ENCODE data around the gene JOSD1. TPM values are rescaled to one million over a fixed set of nuclear protein-coding genes. Genes with fewer than 3 reads are reported as not detected.

Gene JOSD1
- total and polyA plus RNA-seq, 4 donors, result 3.4 to 20.6 (median 14.7) TPM

DNA sequence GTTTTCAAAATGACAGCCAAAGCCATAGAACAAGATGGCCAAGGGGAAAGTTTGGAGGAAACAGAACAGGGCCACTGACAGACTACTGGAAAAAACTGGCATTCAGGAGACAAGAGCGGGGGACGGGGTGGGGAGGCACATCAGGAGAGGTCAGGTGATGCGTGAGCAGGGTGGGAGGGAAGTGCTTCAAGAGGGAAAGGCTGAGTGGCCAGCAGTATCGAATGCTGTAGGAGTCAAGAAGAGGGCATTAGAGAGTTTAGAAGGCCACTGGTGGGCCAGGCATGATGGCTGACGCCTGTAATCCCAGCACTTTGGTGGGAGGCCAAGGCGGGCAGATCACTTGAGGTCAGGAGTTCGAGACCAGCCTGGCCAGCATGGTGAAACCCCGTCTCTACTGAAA lies 13.2 kb upstream of the JOSD1 start:
- no peaks in the 10 kb centered on the region for H3K27me3 ChIP-seq (ENCODE audit: control insufficient read depth in 4 of 4, insufficient read depth in 4 of 4, low read length in 3 of 4)
- H3K27ac ChIP-seq (ENCODE audit: low read depth in 1 of 2, low read length in 2 of 2), result no peak overlapping the region
- no peak for TF ChIP-seq FOXA1 (IDR thresholded peaks at IDR 0.05)
- no peak for TF ChIP-seq FOXA2 (IDR thresholded peaks at IDR 0.05)
- no peak for TF ChIP-seq EGR1 (IDR thresholded peaks at IDR 0.05; ENCODE audit: low read depth in 2 of 2)
- TF ChIP-seq, protein P1, sequence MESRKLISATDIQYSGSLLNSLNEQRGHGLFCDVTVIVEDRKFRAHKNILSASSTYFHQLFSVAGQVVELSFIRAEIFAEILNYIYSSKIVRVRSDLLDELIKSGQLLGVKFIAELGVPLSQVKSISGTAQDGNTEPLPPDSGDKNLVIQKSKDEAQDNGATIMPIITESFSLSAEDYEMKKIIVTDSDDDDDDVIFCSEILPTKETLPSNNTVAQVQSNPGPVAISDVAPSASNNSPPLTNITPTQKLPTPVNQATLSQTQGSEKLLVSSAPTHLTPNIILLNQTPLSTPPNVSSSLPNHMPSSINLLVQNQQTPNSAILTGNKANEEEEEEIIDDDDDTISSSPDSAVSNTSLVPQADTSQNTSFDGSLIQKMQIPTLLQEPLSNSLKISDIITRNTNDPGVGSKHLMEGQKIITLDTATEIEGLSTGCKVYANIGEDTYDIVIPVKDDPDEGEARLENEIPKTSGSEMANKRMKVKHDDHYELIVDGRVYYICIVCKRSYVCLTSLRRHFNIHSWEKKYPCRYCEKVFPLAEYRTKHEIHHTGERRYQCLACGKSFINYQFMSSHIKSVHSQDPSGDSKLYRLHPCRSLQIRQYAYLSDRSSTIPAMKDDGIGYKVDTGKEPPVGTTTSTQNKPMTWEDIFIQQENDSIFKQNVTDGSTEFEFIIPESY (IDR thresholded peaks at IDR 0.05), result no peak
- TF ChIP-seq YY1 (IDR thresholded peaks at IDR 0.05), result no peak
- TF ChIP-seq, protein P2, sequence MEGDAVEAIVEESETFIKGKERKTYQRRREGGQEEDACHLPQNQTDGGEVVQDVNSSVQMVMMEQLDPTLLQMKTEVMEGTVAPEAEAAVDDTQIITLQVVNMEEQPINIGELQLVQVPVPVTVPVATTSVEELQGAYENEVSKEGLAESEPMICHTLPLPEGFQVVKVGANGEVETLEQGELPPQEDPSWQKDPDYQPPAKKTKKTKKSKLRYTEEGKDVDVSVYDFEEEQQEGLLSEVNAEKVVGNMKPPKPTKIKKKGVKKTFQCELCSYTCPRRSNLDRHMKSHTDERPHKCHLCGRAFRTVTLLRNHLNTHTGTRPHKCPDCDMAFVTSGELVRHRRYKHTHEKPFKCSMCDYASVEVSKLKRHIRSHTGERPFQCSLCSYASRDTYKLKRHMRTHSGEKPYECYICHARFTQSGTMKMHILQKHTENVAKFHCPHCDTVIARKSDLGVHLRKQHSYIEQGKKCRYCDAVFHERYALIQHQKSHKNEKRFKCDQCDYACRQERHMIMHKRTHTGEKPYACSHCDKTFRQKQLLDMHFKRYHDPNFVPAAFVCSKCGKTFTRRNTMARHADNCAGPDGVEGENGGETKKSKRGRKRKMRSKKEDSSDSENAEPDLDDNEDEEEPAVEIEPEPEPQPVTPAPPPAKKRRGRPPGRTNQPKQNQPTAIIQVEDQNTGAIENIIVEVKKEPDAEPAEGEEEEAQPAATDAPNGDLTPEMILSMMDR (IDR thresholded peaks at IDR 0.05; ENCODE audit: low read depth, low read length, missing input control), result no peak
- TF ChIP-seq, protein P3, sequence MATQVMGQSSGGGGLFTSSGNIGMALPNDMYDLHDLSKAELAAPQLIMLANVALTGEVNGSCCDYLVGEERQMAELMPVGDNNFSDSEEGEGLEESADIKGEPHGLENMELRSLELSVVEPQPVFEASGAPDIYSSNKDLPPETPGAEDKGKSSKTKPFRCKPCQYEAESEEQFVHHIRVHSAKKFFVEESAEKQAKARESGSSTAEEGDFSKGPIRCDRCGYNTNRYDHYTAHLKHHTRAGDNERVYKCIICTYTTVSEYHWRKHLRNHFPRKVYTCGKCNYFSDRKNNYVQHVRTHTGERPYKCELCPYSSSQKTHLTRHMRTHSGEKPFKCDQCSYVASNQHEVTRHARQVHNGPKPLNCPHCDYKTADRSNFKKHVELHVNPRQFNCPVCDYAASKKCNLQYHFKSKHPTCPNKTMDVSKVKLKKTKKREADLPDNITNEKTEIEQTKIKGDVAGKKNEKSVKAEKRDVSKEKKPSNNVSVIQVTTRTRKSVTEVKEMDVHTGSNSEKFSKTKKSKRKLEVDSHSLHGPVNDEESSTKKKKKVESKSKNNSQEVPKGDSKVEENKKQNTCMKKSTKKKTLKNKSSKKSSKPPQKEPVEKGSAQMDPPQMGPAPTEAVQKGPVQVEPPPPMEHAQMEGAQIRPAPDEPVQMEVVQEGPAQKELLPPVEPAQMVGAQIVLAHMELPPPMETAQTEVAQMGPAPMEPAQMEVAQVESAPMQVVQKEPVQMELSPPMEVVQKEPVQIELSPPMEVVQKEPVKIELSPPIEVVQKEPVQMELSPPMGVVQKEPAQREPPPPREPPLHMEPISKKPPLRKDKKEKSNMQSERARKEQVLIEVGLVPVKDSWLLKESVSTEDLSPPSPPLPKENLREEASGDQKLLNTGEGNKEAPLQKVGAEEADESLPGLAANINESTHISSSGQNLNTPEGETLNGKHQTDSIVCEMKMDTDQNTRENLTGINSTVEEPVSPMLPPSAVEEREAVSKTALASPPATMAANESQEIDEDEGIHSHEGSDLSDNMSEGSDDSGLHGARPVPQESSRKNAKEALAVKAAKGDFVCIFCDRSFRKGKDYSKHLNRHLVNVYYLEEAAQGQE (IDR thresholded peaks at IDR 0.05), result no peak
- TF ChIP-seq RXRA (IDR thresholded peaks at IDR 0.05), result no peak
- no peak for TF ChIP-seq HNF4A (conservative IDR thresholded peaks at IDR 0.05)
- no peak for TF ChIP-seq GABPA (IDR thresholded peaks at IDR 0.05 in 1 of 2, conservative IDR thresholded peaks at IDR 0.05 in 1 of 2)
- TF ChIP-seq HNF4G (IDR thresholded peaks at IDR 0.05), result no peak
- H3K4me1 ChIP-seq (ENCODE audit: control insufficient read depth in 4 of 4, insufficient read depth in 4 of 4, low read length in 3 of 4), result no peaks in the 10 kb centered on the region
- no peak for DNase-seq (ENCODE audit: low spot score)
- no peak overlapping the region for H3K9ac ChIP-seq (ENCODE audit: low read depth in 1 of 2, low read length in 2 of 2)
- H3K4me3 ChIP-seq (ENCODE audit: low read depth in 1 of 3, low read length in 3 of 3), result no peak overlapping the region
- H3K36me3 ChIP-seq (ENCODE audit: control insufficient read depth in 4 of 4, insufficient read depth in 3 of 4, low read depth in 1 of 4, low read length in 3 of 4), result peaks cover 6 to 32% (median 19%) of the 10 kb centered on the region in 4 donors
- 95% methylated on average over 8 of the region's 8 CpGs for WGBS
- H3K9me3 ChIP-seq (ENCODE audit: control insufficient read depth in 4 of 4, low read length in 3 of 4), result no peaks in the 10 kb centered on the region

DNA sequence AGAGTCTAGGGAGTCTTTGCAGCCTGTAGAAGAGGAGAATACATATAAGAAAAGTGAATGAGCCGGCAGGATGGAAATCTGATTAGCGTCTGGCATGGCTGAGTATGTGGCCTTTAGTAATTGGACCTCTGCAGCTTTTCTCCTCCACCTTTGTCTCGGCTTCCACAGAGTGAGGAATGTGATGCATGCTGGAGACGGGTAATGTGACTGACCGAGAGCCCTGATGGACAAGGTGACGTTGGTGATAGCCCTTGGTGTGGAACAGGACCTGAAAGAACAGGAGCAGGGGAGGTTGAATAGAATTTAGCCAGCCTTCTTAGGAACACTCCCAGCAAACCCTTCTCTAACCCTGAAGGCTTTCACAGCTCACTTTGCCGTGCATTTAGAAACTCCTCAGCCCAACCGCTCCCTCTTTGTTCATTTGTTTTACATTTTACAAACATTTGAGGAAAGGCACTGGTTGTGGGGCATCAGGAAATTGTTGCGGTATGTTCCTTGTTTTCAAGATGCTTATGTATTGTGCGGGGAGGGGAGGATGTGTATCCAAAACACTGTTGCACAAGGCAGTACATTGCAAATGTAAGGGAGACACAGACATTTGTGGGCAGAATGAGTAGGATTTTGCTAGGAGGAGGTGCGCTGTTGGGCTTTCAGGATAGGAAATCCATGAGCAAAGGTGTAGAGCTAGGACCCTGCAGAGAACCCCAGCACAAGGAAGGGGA lies 11.9 kb upstream of the JOSD1 start:
- Histone ChIP-seq H3K27ac (ENCODE audit: low read depth in 1 of 2, low read length in 2 of 2) (no peak overlapping the region), H3K36me3 (ENCODE audit: control insufficient read depth in 4 of 4, insufficient read depth in 3 of 4, low read depth in 1 of 4, low read length in 3 of 4) (peaks cover 6 to 25% (median 16%) of the 10 kb centered on the region in 4 donors), H3K27me3 (ENCODE audit: control insufficient read depth in 4 of 4, insufficient read depth in 4 of 4, low read length in 3 of 4) (no peaks in the 10 kb centered on the region), H3K9ac (ENCODE audit: low read depth in 1 of 2, low read length in 2 of 2) (no peak overlapping the region), H3K4me3 (ENCODE audit: low read depth in 1 of 3, low read length in 3 of 3) (no peak overlapping the region), H3K9me3 (ENCODE audit: control insufficient read depth in 4 of 4, low read length in 3 of 4) (no peaks in the 10 kb centered on the region), H3K4me1 (ENCODE audit: control insufficient read depth in 4 of 4, insufficient read depth in 4 of 4, low read length in 3 of 4) (peaks cover 0 to 10% (median 6%) of the 10 kb centered on the region in 4 donors)
- 93% methylated on average over 11 of the region's 11 CpGs for WGBS
- TF ChIP-seq, protein P1 (IDR thresholded peaks at IDR 0.05), result no peak
- TF ChIP-seq EGR1 (IDR thresholded peaks at IDR 0.05; ENCODE audit: low read depth in 2 of 2) (no peak), SP1 (IDR thresholded peaks at IDR 0.05) (no peak), TAF1 (conservative IDR thresholded peaks at IDR 0.05) (no peak), HNF4A (conservative IDR thresholded peaks at IDR 0.05) (no peak), GABPA (IDR thresholded peaks at IDR 0.05 in 1 of 2, conservative IDR thresholded peaks at IDR 0.05 in 1 of 2) (no peak), NR2F2 (IDR thresholded peaks at IDR 0.05) (no peak)
- TF ChIP-seq, protein P4, sequence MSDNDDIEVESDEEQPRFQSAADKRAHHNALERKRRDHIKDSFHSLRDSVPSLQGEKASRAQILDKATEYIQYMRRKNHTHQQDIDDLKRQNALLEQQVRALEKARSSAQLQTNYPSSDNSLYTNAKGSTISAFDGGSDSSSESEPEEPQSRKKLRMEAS (IDR thresholded peaks at IDR 0.05), result no peak
- TF ChIP-seq, protein P5, sequence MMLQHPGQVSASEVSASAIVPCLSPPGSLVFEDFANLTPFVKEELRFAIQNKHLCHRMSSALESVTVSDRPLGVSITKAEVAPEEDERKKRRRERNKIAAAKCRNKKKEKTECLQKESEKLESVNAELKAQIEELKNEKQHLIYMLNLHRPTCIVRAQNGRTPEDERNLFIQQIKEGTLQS (IDR thresholded peaks at IDR 0.05), result no peak
- no peak for DNase-seq (ENCODE audit: low spot score)

Measured in liver (tissue), 9 donors.